Lower lobe of right lung (tissue), 2 donors: ENCODE data around the gene KCNJ1. TPM values are rescaled to one million over a fixed set of nuclear protein-coding genes. Genes with fewer than 3 reads are reported as not detected.

ENCODE experiments used
- ATAC-seq, 2 donors: fragments of 200-7000 bp; cut with Tn5 transposase; one replicate each; pipeline ENCODE4 v1.9.1; 2020 to 2022; ENCODE audit warnings: mild to moderate bottlenecking in 2 of 2, moderate library complexity in 2 of 2
- DNase-seq: peaks from one replicate; pipeline ENCODE4 v3.0.0-alpha.2; 2020
- H3K27ac ChIP-seq: fragments of 200-600 bp; one replicate; pipeline ENCODE4 v1.8.0; 2022
- H3K27me3 ChIP-seq: fragments of 200-600 bp; one replicate; pipeline ENCODE4 v1.8.0; 2022; ENCODE audit warnings: low read depth
- H3K36me3 ChIP-seq: fragments of 200-600 bp; one replicate; pipeline ENCODE4 v1.8.0; 2022; ENCODE audit warnings: mild to moderate bottlenecking
- H3K4me1 ChIP-seq: fragments of 200-600 bp; one replicate; pipeline ENCODE4 v1.8.0; 2022
- H3K4me3 ChIP-seq: fragments of 200-600 bp; one replicate; pipeline ENCODE4 v1.8.0; 2022; ENCODE audit warnings: mild to moderate bottlenecking
- H3K9me3 ChIP-seq: fragments of 200-600 bp; one replicate; pipeline ENCODE4 v1.8.0; 2022
- CTCF ChIP-seq: fragments of 200-600 bp; IDR thresholded peaks from one replicate; pipeline ENCODE4 v1.8.0; 2022; ENCODE audit warnings: antibody characterized with exemption, mild to moderate bottlenecking
- intact Hi-C: fragments of 100-400 bp; cut with DNase I; formaldehyde crosslinking; loops from one replicate; pipeline ENCODE4 v1.11.0; 2022
- total RNA-seq: library from RNA; stranded (reverse); fragmentation: NEBNext Ultra II Directional; extraction: Animal tissue kit (Norgen Biotek cat#: 25700); gene quantifications from one replicate; pipeline ENCODE4 v1.2.1, GENCODE V29; 2021
- donor health status: DM: no; HTN: yes; CAD: no; lungs with severe emphysema.

The KCNJ1 gene
- total RNA-seq, 1 donor from 2014 or later: 0.18 TPM

GRCh38 chr11:128854841-128855240 is 12.3 kb downstream of the KCNJ1 start:
- Histone ChIP-seq H3K27ac (no peak overlapping the region), H3K4me3 (no peak overlapping the region), H3K36me3 (no peaks in the 10 kb centered on the region), H3K4me1 (peaks cover 7% of the 10 kb centered on the region), H3K9me3 (no peaks in the 10 kb centered on the region), H3K27me3 (no peaks in the 10 kb centered on the region)
- no peak for TF ChIP-seq CTCF
- intact Hi-C loops: no loop called here
- DNase-seq (no peak), ATAC-seq (no peak)

- no peak for DNase-seq
- Histone ChIP-seq H3K27me3 (no peaks in the 10 kb centered on the region), H3K9me3 (no peaks in the 10 kb centered on the region), H3K27ac (no peak overlapping the region), H3K36me3 (no peaks in the 10 kb centered on the region), H3K4me3 (no peak overlapping the region), H3K4me1 (no peaks in the 10 kb centered on the region)
- intact Hi-C loops: no loop called here
- ATAC-seq: no peak
- TF ChIP-seq CTCF: no peak
These were observed 13.5 kb downstream of the KCNJ1 start for GRCh38 chr11:128853559-128853958.

- ATAC-seq (peak; percentile 76 to 84), DNase-seq (no peak)
- H3K9me3 ChIP-seq: no peaks in the 10 kb centered on the region
- no peaks in the 10 kb centered on the region for H3K4me1 ChIP-seq
- H3K4me3 ChIP-seq: no peak overlapping the region
- no peaks in the 10 kb centered on the region for H3K27me3 ChIP-seq
- intact Hi-C loops: no loop called here
- H3K36me3 ChIP-seq: no peaks in the 10 kb centered on the region
- no peak for TF ChIP-seq CTCF
- no peak overlapping the region for H3K27ac ChIP-seq
These were observed 14.6 kb downstream of the KCNJ1 start for GRCh38 chr11:128852327-128853023.

GRCh38 chr11:128848815-128849455 is 18.2 kb downstream of the KCNJ1 start:
- Histone ChIP-seq H3K4me3 (no peak overlapping the region), H3K36me3 (no peaks in the 10 kb centered on the region), H3K4me1 (peaks cover 15% of the 10 kb centered on the region), H3K27me3 (no peaks in the 10 kb centered on the region), H3K9me3 (no peaks in the 10 kb centered on the region), H3K27ac (no peak overlapping the region)
- peak; percentile 74 for DNase-seq
- peak; percentile 84 for TF ChIP-seq CTCF
- ATAC-seq: peak; percentile 49 to 69
- intact Hi-C loops: no loop called here

GRCh38 chr11:128846985-128847384 is 20.1 kb downstream of the KCNJ1 start:
- Histone ChIP-seq H3K27ac (no peak overlapping the region), H3K36me3 (no peaks in the 10 kb centered on the region), H3K4me1 (peaks cover 24% of the 10 kb centered on the region), H3K27me3 (no peaks in the 10 kb centered on the region), H3K4me3 (no peak overlapping the region), H3K9me3 (no peaks in the 10 kb centered on the region)
- intact Hi-C loops: no loop called here
- no peak for TF ChIP-seq CTCF
- no peak for DNase-seq
- no peak for ATAC-seq
